Measurements from ENCODE around the gene AP3B2. TPM values are rescaled to one million over a fixed set of nuclear protein-coding genes. Genes with fewer than 3 reads are reported as not detected.

AP3B2 gene
- total RNA-seq, 1 experiment from 2014 or later: not detected

DNA sequence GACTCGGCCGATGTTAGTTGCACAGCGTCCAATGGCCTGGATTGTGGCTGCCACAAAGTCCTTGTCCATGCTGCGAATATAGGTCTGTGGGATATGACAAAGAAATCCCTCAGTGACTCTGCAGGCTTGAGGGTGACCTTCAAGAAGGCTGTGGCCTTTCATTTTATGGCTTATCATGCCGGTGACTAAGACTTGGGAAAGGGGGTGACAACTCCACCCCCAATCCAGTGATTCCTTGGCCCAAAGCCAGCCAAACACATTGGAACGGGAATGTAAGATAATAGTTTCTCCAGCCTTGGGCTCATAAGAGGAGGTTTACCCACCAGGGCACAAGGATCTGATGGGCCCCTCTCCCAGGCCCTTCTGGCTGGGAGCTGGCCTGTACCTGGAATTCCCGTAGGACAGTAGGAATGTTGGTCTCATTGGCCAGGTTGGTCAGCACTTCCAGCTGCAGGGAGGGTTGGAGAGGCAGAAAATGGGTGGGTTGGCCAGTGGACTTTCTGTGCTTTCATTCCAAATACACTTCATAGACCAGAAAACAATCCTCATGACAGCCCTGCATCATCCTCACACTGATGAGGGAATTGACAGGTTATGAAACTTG is 31.9 kb downstream of the AP3B2 start:
- Histone ChIP-seq H3K9me3 (ENCODE audit: insufficient read depth, low read depth) (no peaks in the 10 kb centered on the region), H3K36me3 (ENCODE audit: low read depth) (no peaks in the 10 kb centered on the region), H3K4me2 (no peak overlapping the region), H3K4me1 (replicated peaks; ENCODE audit: insufficient read depth) (no peaks in the 10 kb centered on the region), H3F3A (ENCODE audit: insufficient read depth, low read depth) (no peaks in the 10 kb centered on the region), H3K27ac (no peak overlapping the region), H3K79me2 (ENCODE audit: low read depth) (no peaks in the 10 kb centered on the region), H3K9me2 (ENCODE audit: insufficient read depth) (no peaks in the 10 kb centered on the region), H2AFZ (no peak overlapping the region), H3K27me3 (ENCODE audit: insufficient read depth, low read depth) (peaks cover 38% of the 10 kb centered on the region), H4K20me1 (ENCODE audit: insufficient read depth) (no peaks in the 10 kb centered on the region), H3K4me3 (no peak overlapping the region)
- intact Hi-C loops (cut with micrococcal nuclease; ENCODE audit: unreplicated experiment): no loop called here
- no peak for TF ChIP-seq EZH2 (IDR thresholded peaks at IDR 0.05; ENCODE audit: low read depth)
- TF ChIP-seq, protein P1, sequence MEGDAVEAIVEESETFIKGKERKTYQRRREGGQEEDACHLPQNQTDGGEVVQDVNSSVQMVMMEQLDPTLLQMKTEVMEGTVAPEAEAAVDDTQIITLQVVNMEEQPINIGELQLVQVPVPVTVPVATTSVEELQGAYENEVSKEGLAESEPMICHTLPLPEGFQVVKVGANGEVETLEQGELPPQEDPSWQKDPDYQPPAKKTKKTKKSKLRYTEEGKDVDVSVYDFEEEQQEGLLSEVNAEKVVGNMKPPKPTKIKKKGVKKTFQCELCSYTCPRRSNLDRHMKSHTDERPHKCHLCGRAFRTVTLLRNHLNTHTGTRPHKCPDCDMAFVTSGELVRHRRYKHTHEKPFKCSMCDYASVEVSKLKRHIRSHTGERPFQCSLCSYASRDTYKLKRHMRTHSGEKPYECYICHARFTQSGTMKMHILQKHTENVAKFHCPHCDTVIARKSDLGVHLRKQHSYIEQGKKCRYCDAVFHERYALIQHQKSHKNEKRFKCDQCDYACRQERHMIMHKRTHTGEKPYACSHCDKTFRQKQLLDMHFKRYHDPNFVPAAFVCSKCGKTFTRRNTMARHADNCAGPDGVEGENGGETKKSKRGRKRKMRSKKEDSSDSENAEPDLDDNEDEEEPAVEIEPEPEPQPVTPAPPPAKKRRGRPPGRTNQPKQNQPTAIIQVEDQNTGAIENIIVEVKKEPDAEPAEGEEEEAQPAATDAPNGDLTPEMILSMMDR (conservative IDR thresholded peaks at IDR 0.05): no peak
- ChIA-PET CTCF (no interaction called here), POLR2A (ENCODE audit: unreplicated experiment) (no interaction called here)
- DNase-seq: no peak
- no TSS peak for BruUV-seq (replicated peaks)

DNA sequence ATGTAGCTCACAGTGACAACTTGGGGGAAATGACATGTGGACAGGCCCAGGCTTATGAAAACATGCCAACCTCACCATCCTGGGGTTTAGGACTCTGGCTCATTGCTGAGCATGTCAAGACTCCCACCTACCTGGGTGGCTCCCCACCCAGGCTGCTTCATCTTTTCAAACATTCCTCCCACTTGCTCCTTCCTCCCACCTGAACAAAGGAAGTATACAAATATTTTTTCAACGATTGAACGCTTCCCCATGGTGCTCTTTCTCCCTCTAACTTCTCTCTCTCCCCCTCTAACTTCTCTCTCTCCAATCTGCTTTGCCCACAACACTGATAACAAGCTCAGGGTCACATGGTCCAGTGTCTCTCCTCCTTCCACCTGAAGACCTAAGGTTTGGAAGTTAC is 34.8 kb downstream of the AP3B2 start:
- Histone ChIP-seq H4K20me1 (ENCODE audit: insufficient read depth) (no peaks in the 10 kb centered on the region), H3K9me3 (ENCODE audit: insufficient read depth, low read depth) (no peaks in the 10 kb centered on the region), H3K9me2 (ENCODE audit: insufficient read depth) (no peaks in the 10 kb centered on the region), H3F3A (ENCODE audit: insufficient read depth, low read depth) (no peaks in the 10 kb centered on the region), H3K4me2 (no peak overlapping the region), H3K79me2 (ENCODE audit: low read depth) (no peaks in the 10 kb centered on the region), H3K4me1 (replicated peaks; ENCODE audit: insufficient read depth) (no peaks in the 10 kb centered on the region), H3K4me3 (no peak overlapping the region), H3K27ac (no peak overlapping the region), H3K27me3 (ENCODE audit: insufficient read depth, low read depth) (peaks cover 46% of the 10 kb centered on the region), H2AFZ (no peak overlapping the region), H3K36me3 (ENCODE audit: low read depth) (no peaks in the 10 kb centered on the region)
- BruUV-seq (replicated peaks): no TSS peak
- no peak for DNase-seq
- TF ChIP-seq, protein P1 (conservative IDR thresholded peaks at IDR 0.05): no peak
- no peak for TF ChIP-seq EZH2 (IDR thresholded peaks at IDR 0.05; ENCODE audit: low read depth)
- ChIA-PET POLR2A (ENCODE audit: unreplicated experiment) (no interaction called here), CTCF (no interaction called here)
- intact Hi-C loops (cut with micrococcal nuclease; ENCODE audit: unreplicated experiment): no loop called here

DNA sequence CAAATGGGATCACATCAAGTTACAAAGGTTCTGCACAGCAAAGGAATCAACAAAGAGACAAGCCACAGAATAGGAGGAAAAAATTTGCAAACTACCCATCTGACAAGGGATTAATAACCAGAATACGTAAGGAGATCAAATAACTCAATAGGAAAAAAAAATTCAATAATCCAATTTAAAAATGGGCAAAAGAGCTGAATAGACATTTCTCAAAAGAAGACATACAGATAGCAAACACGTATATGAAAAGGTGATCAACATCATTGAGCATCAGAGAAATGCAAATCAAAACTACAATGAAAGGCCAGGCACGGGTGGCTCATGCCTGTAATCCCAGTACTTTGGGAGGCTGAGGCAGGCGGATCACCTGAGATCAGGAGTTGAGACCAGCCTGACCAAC is 39.0 kb downstream of the AP3B2 start:
- TF ChIP-seq, protein P1 (conservative IDR thresholded peaks at IDR 0.05): no peak
- no peak for TF ChIP-seq EZH2 (IDR thresholded peaks at IDR 0.05; ENCODE audit: low read depth)
- Histone ChIP-seq H3K9me2 (ENCODE audit: insufficient read depth) (no peaks in the 10 kb centered on the region), H3K79me2 (ENCODE audit: low read depth) (no peaks in the 10 kb centered on the region), H3K4me1 (replicated peaks; ENCODE audit: insufficient read depth) (no peaks in the 10 kb centered on the region), H3K9me3 (ENCODE audit: insufficient read depth, low read depth) (0 out of 2 replicates have a peak, but pooled peaks cover 2% of the 10 kb centered on the region), H3K27ac (no peak overlapping the region), H4K20me1 (ENCODE audit: insufficient read depth) (no peaks in the 10 kb centered on the region), H3K4me3 (no peak overlapping the region), H3K36me3 (ENCODE audit: low read depth) (no peaks in the 10 kb centered on the region), H3F3A (ENCODE audit: insufficient read depth, low read depth) (no peaks in the 10 kb centered on the region), H3K4me2 (no peak overlapping the region), H3K27me3 (ENCODE audit: insufficient read depth, low read depth) (peaks cover 57% of the 10 kb centered on the region), H2AFZ (no peak overlapping the region)
- intact Hi-C loops (cut with micrococcal nuclease; ENCODE audit: unreplicated experiment): no loop called here
- no peak for DNase-seq
- POLR2A ChIA-PET (ENCODE audit: unreplicated experiment): no interaction called here
- no TSS peak for BruUV-seq (replicated peaks)
- CTCF ChIA-PET: no interaction called here

Data from PC-9 (cell line).